H1 (cell line): ENCODE data around the gene CORIN. TPM values are rescaled to one million over a fixed set of nuclear protein-coding genes. Genes with fewer than 3 reads are reported as not detected.

Experiments
- CTCF ChIA-PET: fragments of 300-600 bp; sonication (Branson Sonifier 250); formaldehyde crosslinking; loops from one replicate; lab custom pipeline; 2021; ENCODE audit not compliant: partially characterized antibody; lab: Charles Lee
- POLR2A ChIA-PET: fragments of 300-600 bp; sonication (Branson Sonifier 250); formaldehyde crosslinking; loops from one replicate; lab custom pipeline; 2021; ENCODE audit warnings: inconsistent platforms; ENCODE audit not compliant: partially characterized antibody; lab: Charles Lee
- DNase-seq, 2 experiments: peaks; one replicate each; pipeline versions ENCODE4 v3.0.0 to v3.0.0-alpha.2; 2010 to 2022; ENCODE audit warnings: low spot score in 2 of 2, low read depth in 1 of 2, mixed read lengths in 1 of 2
- FAIRE-seq: peaks from 2 replicates; lab custom pipeline; 2011; peaks lifted over from hg19 to GRCh38; lab: Jason Lieb, UNC
- H2AFZ ChIP-seq: 2 replicates; pipeline ENCODE4 v1.8.1; 2012; ENCODE audit warnings: low read length, inconsistent platforms
- H2AK5ac ChIP-seq: 2 replicates; pipeline ENCODE4 v1.6.1; 2013; ENCODE audit warnings: low read depth, low read length
- H2BK120ac ChIP-seq: replicated peaks from 2 replicates; pipeline ENCODE3; 2013; ENCODE audit warnings: low read depth, low read length, inconsistent platforms
- H2BK12ac ChIP-seq: 2 replicates; pipeline ENCODE4 v1.6.1; 2013; ENCODE audit warnings: low read depth, low read length
- H2BK15ac ChIP-seq: 2 replicates; pipeline ENCODE4 v1.6.1; 2013; ENCODE audit warnings: low read length
- H2BK20ac ChIP-seq: 2 replicates; pipeline ENCODE4 v1.6.1; 2013; ENCODE audit warnings: low read length
- H2BK5ac ChIP-seq: 2 replicates; pipeline ENCODE4 v1.6.1; 2013; ENCODE audit warnings: low read depth, low read length
- H3K14ac ChIP-seq: 2 replicates; pipeline ENCODE4 v1.6.1; 2013; ENCODE audit warnings: inconsistent platforms; ENCODE audit not compliant: insufficient read length
- H3K18ac ChIP-seq: 2 replicates; pipeline ENCODE4 v1.6.1; 2013; ENCODE audit warnings: low read length; ENCODE audit errors: extremely low read depth
- H3K23ac ChIP-seq: 2 replicates; pipeline ENCODE4 v1.6.1; 2013; ENCODE audit warnings: inconsistent platforms; ENCODE audit not compliant: insufficient read length
- H3K23me2 ChIP-seq: 2 replicates; pipeline ENCODE4 v1.6.1; 2013; ENCODE audit warnings: low read depth, low read length
- H3K27ac ChIP-seq: 2 replicates; pipeline ENCODE4 v1.6.1; 2011; ENCODE audit warnings: low read depth, low read length, inconsistent platforms
- H3K27me3 ChIP-seq, 4 experiments: replicated peaks in 1 of 4; 1 replicate in 1 of 4; 2 replicates in 3 of 4; pipeline versions ENCODE4 v1.6.1 to v1.8.1; 2011 to 2013; ENCODE audit warnings: low read length in 3 of 4, mild to moderate bottlenecking in 3 of 4, inconsistent platforms in 2 of 4, mixed read lengths in 2 of 4, moderate library complexity in 1 of 4; ENCODE audit not compliant: control insufficient read depth in 3 of 4, insufficient read depth in 3 of 4; ENCODE audit errors: extremely low read depth in 1 of 4
- H3K36me3 ChIP-seq, 4 experiments: 2 replicates each; pipeline versions ENCODE4 v1.6.1 to v1.8.1; 2011 to 2013; ENCODE audit warnings: mild to moderate bottlenecking in 4 of 4, low read length in 3 of 4, moderate library complexity in 2 of 4, control low read depth in 1 of 4, inconsistent platforms in 1 of 4; ENCODE audit not compliant: insufficient read depth in 4 of 4, control insufficient read depth in 2 of 4
- H3K4ac ChIP-seq: replicated peaks from 2 replicates; pipeline ENCODE3; 2013; ENCODE audit warnings: low read length, low read depth, mixed read lengths, inconsistent platforms; ENCODE audit not compliant: insufficient read length
- H3K4me1 ChIP-seq, 4 experiments: replicated peaks in 1 of 4; 1 replicate in 1 of 4; 2 replicates in 3 of 4; pipeline versions ENCODE4 v1.6.1 to v1.8.1; 2011 to 2013; ENCODE audit warnings: low read length in 3 of 4, inconsistent platforms in 2 of 4, mixed read lengths in 1 of 4; ENCODE audit not compliant: insufficient read depth in 4 of 4, control insufficient read depth in 3 of 4
- H3K4me2 ChIP-seq, 2 experiments: 2 replicates each; pipeline versions ENCODE4 v1.6.1 to v1.8.1; 2011 to 2013; ENCODE audit warnings: low read depth in 2 of 2, low read length in 2 of 2, control low read depth in 1 of 2, inconsistent platforms in 1 of 2, mild to moderate bottlenecking in 1 of 2; ENCODE audit not compliant: insufficient read depth in 1 of 2
- H3K4me3 ChIP-seq, 4 experiments: fragments of 200-600, 300-600 bp in 1 of 4; sonication (generic), shearing (Covaris generic), sonication (Bioruptor Twin) in 1 of 4; 2 replicates each; pipeline versions ENCODE4 v1.5.1 to v1.8.1; 2011 to 2016; ENCODE audit warnings: low read length in 4 of 4, low read depth in 3 of 4, control low read depth in 2 of 4, inconsistent platforms in 2 of 4, mild to moderate bottlenecking in 2 of 4, mixed read lengths in 1 of 4, moderate library complexity in 1 of 4; ENCODE audit not compliant: insufficient read depth in 2 of 4; ENCODE audit errors: extremely low read depth in 1 of 4
- H3K56ac ChIP-seq: replicated peaks from 2 replicates; pipeline ENCODE3; 2013; ENCODE audit warnings: low read depth, mild to moderate bottlenecking, mixed read lengths, low read length, inconsistent platforms; ENCODE audit not compliant: insufficient read length
- H3K79me1 ChIP-seq: 2 replicates; pipeline ENCODE4 v1.6.1; 2013; ENCODE audit warnings: low read depth, low read length, control low read depth
- H3K79me2 ChIP-seq, 2 experiments: 2 replicates each; pipeline versions ENCODE4 v1.6.1 to v1.8.1; 2012 to 2013; ENCODE audit warnings: low read length in 2 of 2, mild to moderate bottlenecking in 2 of 2, inconsistent platforms in 1 of 2; ENCODE audit not compliant: insufficient read depth in 2 of 2, control insufficient read depth in 1 of 2
- H3K9ac ChIP-seq, 4 experiments: replicated peaks in 1 of 4; 1 replicate in 1 of 4; 2 replicates in 3 of 4; pipeline versions ENCODE4 v1.6.1 to v1.8.1; 2011 to 2013; ENCODE audit warnings: low read depth in 3 of 4, low read length in 3 of 4, control low read depth in 2 of 4, mild to moderate bottlenecking in 2 of 4, moderate library complexity in 2 of 4, inconsistent platforms in 1 of 4; ENCODE audit errors: extremely low read depth in 1 of 4
- H3K9me3 ChIP-seq, 2 experiments: 2 replicates each; pipeline versions ENCODE4 v1.6.1 to v1.8.1; 2012 to 2013; ENCODE audit warnings: mild to moderate bottlenecking in 2 of 2, moderate library complexity in 2 of 2, control low read depth in 1 of 2, inconsistent platforms in 1 of 2, low read depth in 1 of 2, low read length in 1 of 2, mixed read lengths in 1 of 2; ENCODE audit not compliant: insufficient read depth in 2 of 2
- H4K20me1 ChIP-seq, 2 experiments: replicated peaks in 1 of 2; 2 replicates each; pipeline versions ENCODE3 to v1.8.1; 2011 to 2013; ENCODE audit warnings: inconsistent platforms in 2 of 2, low read length in 2 of 2, mild to moderate bottlenecking in 1 of 2; ENCODE audit not compliant: insufficient read depth in 2 of 2, control insufficient read depth in 1 of 2
- H4K5ac ChIP-seq: 2 replicates; pipeline ENCODE4 v1.6.1; 2013; ENCODE audit warnings: low read length, low read depth, mixed read lengths, inconsistent platforms; ENCODE audit not compliant: insufficient read length
- H4K8ac ChIP-seq: 2 replicates; pipeline ENCODE4 v1.8.0; 2013; ENCODE audit warnings: mild to moderate bottlenecking, moderate library complexity, low read length, inconsistent platforms; ENCODE audit not compliant: insufficient read depth; ENCODE audit errors: extremely low read depth
- H4K91ac ChIP-seq: replicated peaks from 2 replicates; pipeline ENCODE3; 2013; ENCODE audit warnings: low read length, mixed read lengths, inconsistent platforms; ENCODE audit not compliant: insufficient read length
- ATF2 ChIP-seq: IDR thresholded peaks from 2 replicates; pipeline ENCODE4 v1.6.1; 2012; ENCODE audit warnings: low read length, inconsistent platforms
- ATF3 ChIP-seq: IDR thresholded peaks from 2 replicates; pipeline ENCODE4 v1.6.1; 2011; ENCODE audit warnings: low read depth, mild to moderate bottlenecking, low read length; ENCODE audit not compliant: insufficient read depth
- BACH1 ChIP-seq: IDR thresholded peaks from 2 replicates; pipeline ENCODE4 v1.6.1; 2012; ENCODE audit warnings: low read length, improper control_type of control experiment
- CHD1 ChIP-seq: IDR thresholded peaks from 2 replicates; pipeline ENCODE4 v1.6.1; 2012; ENCODE audit warnings: low read depth, low read length, improper control_type of control experiment
- CREB1 ChIP-seq: IDR thresholded peaks from 2 replicates; pipeline ENCODE4 v1.6.1; 2012; ENCODE audit warnings: inconsistent platforms
- EZH2 ChIP-seq: fragments of 200-600 bp; sonication (generic); IDR thresholded peaks from 2 replicates; pipeline ENCODE4 v1.7.1; 2012; ENCODE audit warnings: low read depth, mild to moderate bottlenecking, moderate library complexity, low read length, inconsistent platforms; ENCODE audit not compliant: severe bottlenecking
- FOSL1 ChIP-seq: IDR thresholded peaks from 2 replicates; pipeline ENCODE4 v1.6.1; 2011; ENCODE audit warnings: mild to moderate bottlenecking, low read depth, low read length, moderate library complexity; ENCODE audit not compliant: insufficient read depth
- NANOG ChIP-seq: IDR thresholded peaks from 2 replicates; pipeline ENCODE4 v1.6.1; 2011; ENCODE audit warnings: low read length, low read depth, mild to moderate bottlenecking, inconsistent platforms; ENCODE audit not compliant: insufficient read depth, poor library complexity, severe bottlenecking
- POU5F1 ChIP-seq: IDR thresholded peaks from 2 replicates; pipeline ENCODE4 v1.6.1; 2011; ENCODE audit warnings: low read depth, mild to moderate bottlenecking, low read length, moderate library complexity
- SP2 ChIP-seq: IDR thresholded peaks from 2 replicates; pipeline ENCODE4 v1.6.1; 2012; ENCODE audit warnings: mild to moderate bottlenecking, low read length, inconsistent platforms
- SP4 ChIP-seq: IDR thresholded peaks from 2 replicates; pipeline ENCODE4 v1.6.1; 2012; ENCODE audit warnings: low read length, inconsistent platforms
- SRF ChIP-seq: IDR thresholded peaks from 2 replicates; pipeline ENCODE4 v1.6.1; 2011; ENCODE audit warnings: mild to moderate bottlenecking, low read depth, low read length, moderate library complexity
- WGBS, 2 experiments: shearing (Covaris generic) in 1 of 2; methylation state at CpG; one replicate each; pipeline versions ENCODE4 v1.1.6 to v1.1.7; 2013 to 2015; ENCODE audit warnings: low lambda C conversion rate in 2 of 2, mixed read lengths in 2 of 2, inconsistent platforms in 1 of 2, low coverage in 1 of 2, missing lambda C conversion rate in 1 of 2; ENCODE audit not compliant: insufficient replicate concordance in 2 of 2, insufficient coverage in 1 of 2, insufficient read length in 1 of 2; ENCODE audit errors: extremely low coverage in 1 of 2, missing lambda C conversion rate in 1 of 2; 5-methylcytosine and 5-hydroxymethylcytosine counted together
- polyA plus RNA-seq, 7 experiments: library from polyadenylated mRNA; depleted of rRNA in 3 of 7; stranded (reverse) in 5 of 7; unstranded in 2 of 7; fragments of >200 nt in 5 of 7; fragments of 200-250 nt in 2 of 7; gene quantifications; 1 replicate in 5 of 7; 2 replicates in 1 of 7; 4 replicates in 1 of 7; pipeline versions ENCODE4 v1.2.1 to v1.2.3, GENCODE V29; 2011 to 2013; ENCODE audit warnings: missing spikeins in 2 of 7, mixed read lengths in 2 of 7
- total RNA-seq: library from RNA; stranded (reverse); fragmentation: NEBNext Ultra II Directional; extraction: Animal tissue kit (Norgen Biotek cat#: 25700); gene quantifications from 2 replicates; pipeline ENCODE4 v1.2.1, GENCODE V29; 2021

The CORIN gene
- total and polyA plus RNA-seq, 2 of the 8 experiments (the other 6 are each of a cell fraction or from before 2014, with no cell fraction given) = 0.09 to 0.32 TPM

- Histone ChIP-seq H3K36me3 (no peaks in the 10 kb centered on the region), H3K56ac (no peak overlapping the region)
- no peak for TF ChIP-seq POU5F1
- no peak for TF ChIP-seq SP4
- no peak for TF ChIP-seq CHD1
- TF ChIP-seq ATF3 = no peak
- no peak for TF ChIP-seq NANOG
- no peak for TF ChIP-seq SP2
- no peak for TF ChIP-seq FOSL1
- TF ChIP-seq EZH2 = no peak
- TF ChIP-seq BACH1 = no peak
- TF ChIP-seq ATF2 = no peak
- no peak for TF ChIP-seq SRF
- TF ChIP-seq CREB1 = no peak
Measured at GRCh38 chr4:47736146-47736545, 101.7 kb downstream of the CORIN start.

More at GRCh38 chr4:47736146-47736545, 101.7 kb downstream of the CORIN start:
- Histone ChIP-seq H3K18ac (no peak overlapping the region), H4K5ac (no peak overlapping the region), H2BK20ac (no peak overlapping the region), H3K79me1 (no peaks in the 10 kb centered on the region), H2AFZ (no peak overlapping the region), H2BK15ac (no peak overlapping the region), H3K27ac (no peak overlapping the region), H2BK5ac (no peak overlapping the region), H3K79me2 (no peaks in the 10 kb centered on the region), H3K4me3 (no peak overlapping the region), H2BK120ac (no peak overlapping the region), H3K23ac (no peak overlapping the region), H3K27me3 (no peaks in the 10 kb centered on the region), H3K9ac (no peak overlapping the region), H3K14ac (no peak overlapping the region), H3K23me2 (no peaks in the 10 kb centered on the region), H4K91ac (no peak overlapping the region), H4K8ac (no peak overlapping the region), H3K9me3 (0 out of 4 replicates have a peak, but pooled peaks cover 0 to 5% of the 10 kb centered on the region in 2 experiments), H2AK5ac (no peak overlapping the region), H3K4ac (no peak overlapping the region), H2BK12ac (no peak overlapping the region), H3K4me1 (no peaks in the 10 kb centered on the region), H4K20me1 (no peaks in the 10 kb centered on the region), H3K4me2 (no peak overlapping the region)
- no peak for FAIRE-seq
- POLR2A ChIA-PET = no interaction called here
- WGBS, 2 experiments = 75% methylated on average over 1 of the region's 1 CpG; no CpG with 5 or more reads in 1 of the 2 experiments
- CTCF ChIA-PET = interaction anchor here (0.8 to 4.7 kb wide), 3 partner anchors 31 to 100 kb away, joined by 3 to 23 read pairs (median 3); no protein-coding TSS in a partner anchor
- no peak for DNase-seq
